Measurements from ENCODE around the gene TRMU.

The TRMU gene

GRCh38 chr22:46369716-46370583 is 34.4 kb downstream of the TRMU start:
- Histone ChIP-seq H3K36me3 (ENCODE audit: insufficient read depth, low read depth, low read length) (no peaks in the 10 kb centered on the region), H3K4me1 (ENCODE audit: insufficient read depth, low read length) (no peaks in the 10 kb centered on the region), H3K4me3 (ENCODE audit: low read length) (no peak overlapping the region), H3K9ac (ENCODE audit: low read depth, low read length) (no peak overlapping the region), H3K27me3 (ENCODE audit: insufficient read depth, low read length) (no peaks in the 10 kb centered on the region), H3K27ac (ENCODE audit: low read length) (no peak overlapping the region), H3K9me3 (ENCODE audit: insufficient read depth, low read depth, low read length) (no peaks in the 10 kb centered on the region)

- no peak overlapping the region for H3K27ac ChIP-seq (ENCODE audit: low read length)
- H3K4me1 ChIP-seq (ENCODE audit: insufficient read depth, low read length): no peaks in the 10 kb centered on the region
- no peaks in the 10 kb centered on the region for H3K27me3 ChIP-seq (ENCODE audit: insufficient read depth, low read length)
- no peak overlapping the region for H3K9ac ChIP-seq (ENCODE audit: low read depth, low read length)
- H3K36me3 ChIP-seq (ENCODE audit: insufficient read depth, low read depth, low read length): 0 out of 2 replicates have a peak, but pooled peaks cover under 1% of the 10 kb centered on the region
- H3K9me3 ChIP-seq (ENCODE audit: insufficient read depth, low read depth, low read length): 0 out of 2 replicates have a peak, but pooled peaks cover 3% of the 10 kb centered on the region
- H3K4me3 ChIP-seq (ENCODE audit: low read length): no peak overlapping the region
These were observed 35.2 kb downstream of the TRMU start for GRCh38 chr22:46370584-46371291.

- Histone ChIP-seq H3K9me3 (ENCODE audit: insufficient read depth, low read depth, low read length) (peaks cover 7% of the 10 kb centered on the region; the same call in 1 of the 2 replicates), H3K4me3 (ENCODE audit: low read length) (no peak overlapping the region), H3K27ac (ENCODE audit: low read length) (no peak overlapping the region), H3K4me1 (ENCODE audit: insufficient read depth, low read length) (no peaks in the 10 kb centered on the region), H3K36me3 (ENCODE audit: insufficient read depth, low read depth, low read length) (peaks cover 8% of the 10 kb centered on the region; the same call in 1 of the 2 replicates), H3K9ac (ENCODE audit: low read depth, low read length) (no peak overlapping the region), H3K27me3 (ENCODE audit: insufficient read depth, low read length) (no peaks in the 10 kb centered on the region)
These were observed 36.2 kb downstream of the TRMU start for GRCh38 chr22:46371623-46372226.

- Histone ChIP-seq H3K9ac (ENCODE audit: low read depth, low read length) (no peak overlapping the region), H3K4me3 (ENCODE audit: low read length) (no peak overlapping the region), H3K27ac (ENCODE audit: low read length) (no peak overlapping the region), H3K27me3 (ENCODE audit: insufficient read depth, low read length) (no peaks in the 10 kb centered on the region), H3K36me3 (ENCODE audit: insufficient read depth, low read depth, low read length) (peaks cover 8% of the 10 kb centered on the region; the same call in 1 of the 2 replicates), H3K9me3 (ENCODE audit: insufficient read depth, low read depth, low read length) (peaks cover 7% of the 10 kb centered on the region; the same call in 1 of the 2 replicates), H3K4me1 (ENCODE audit: insufficient read depth, low read length) (peaks cover 7% of the 10 kb centered on the region)
These were observed 37.2 kb downstream of the TRMU start for GRCh38 chr22:46372686-46373085.

GRCh38 chr22:46373159-46373558 is 37.6 kb downstream of the TRMU start:
- Histone ChIP-seq H3K4me3 (ENCODE audit: low read length) (no peak overlapping the region), H3K4me1 (ENCODE audit: insufficient read depth, low read length) (peaks cover 11% of the 10 kb centered on the region), H3K9me3 (ENCODE audit: insufficient read depth, low read depth, low read length) (peaks cover 7% of the 10 kb centered on the region; the same call in 1 of the 2 replicates), H3K36me3 (ENCODE audit: insufficient read depth, low read depth, low read length) (peaks cover 8% of the 10 kb centered on the region; the same call in 1 of the 2 replicates), H3K27me3 (ENCODE audit: insufficient read depth, low read length) (no peaks in the 10 kb centered on the region), H3K9ac (ENCODE audit: low read depth, low read length) (no peak overlapping the region), H3K27ac (ENCODE audit: low read length) (no peak overlapping the region)

- Histone ChIP-seq H3K4me1 (ENCODE audit: insufficient read depth, low read length) (peaks cover 19% of the 10 kb centered on the region), H3K9ac (ENCODE audit: low read depth, low read length) (no peak overlapping the region), H3K27me3 (ENCODE audit: insufficient read depth, low read length) (no peaks in the 10 kb centered on the region), H3K36me3 (ENCODE audit: insufficient read depth, low read depth, low read length) (peaks cover 8% of the 10 kb centered on the region; the same call in 1 of the 2 replicates), H3K27ac (ENCODE audit: low read length) (no peak overlapping the region), H3K4me3 (ENCODE audit: low read length) (no peak overlapping the region), H3K9me3 (ENCODE audit: insufficient read depth, low read depth, low read length) (peaks cover 7% of the 10 kb centered on the region; the same call in 1 of the 2 replicates)
These were observed 38.6 kb downstream of the TRMU start for GRCh38 chr22:46373921-46374662.

- H3K27me3 ChIP-seq (ENCODE audit: insufficient read depth, low read length): no peaks in the 10 kb centered on the region; the same call in 1 of the 2 replicates
- H3K36me3 ChIP-seq (ENCODE audit: insufficient read depth, low read depth, low read length): peaks cover 8% of the 10 kb centered on the region; the same call in 1 of the 2 replicates
- no peak overlapping the region for H3K27ac ChIP-seq (ENCODE audit: low read length)
These were observed 39.4 kb downstream of the TRMU start for GRCh38 chr22:46374663-46375474.

GRCh38 chr22:46376111-46376510 is 40.6 kb downstream of the TRMU start:
- Histone ChIP-seq H3K9me3 (ENCODE audit: insufficient read depth, low read depth, low read length) (peaks cover 7% of the 10 kb centered on the region; the same call in 1 of the 2 replicates), H3K27me3 (ENCODE audit: insufficient read depth, low read length) (no peaks in the 10 kb centered on the region; the same call in 1 of the 2 replicates), H3K4me3 (ENCODE audit: low read length) (no peak overlapping the region), H3K9ac (ENCODE audit: low read depth, low read length) (no peak overlapping the region), H3K27ac (ENCODE audit: low read length) (no peak overlapping the region), H3K4me1 (ENCODE audit: insufficient read depth, low read length) (peaks cover 25% of the 10 kb centered on the region), H3K36me3 (ENCODE audit: insufficient read depth, low read depth, low read length) (peaks cover 8% of the 10 kb centered on the region; the same call in 1 of the 2 replicates)

More at GRCh38 chr22:46374663-46375474, 39.4 kb downstream of the TRMU start:
- Histone ChIP-seq H3K4me3 (ENCODE audit: low read length) (no peak overlapping the region), H3K9ac (ENCODE audit: low read depth, low read length) (no peak overlapping the region), H3K9me3 (ENCODE audit: insufficient read depth, low read depth, low read length) (peaks cover 7% of the 10 kb centered on the region; the same call in 1 of the 2 replicates), H3K4me1 (ENCODE audit: insufficient read depth, low read length) (peaks cover 24% of the 10 kb centered on the region)

GRCh38 chr22:46376908-46377524 is 41.5 kb downstream of the TRMU start:
- no peaks in the 10 kb centered on the region; the same call in 1 of the 2 replicates for H3K27me3 ChIP-seq (ENCODE audit: insufficient read depth, low read length)
- H3K27ac ChIP-seq (ENCODE audit: low read length): no peak overlapping the region
- H3K4me1 ChIP-seq (ENCODE audit: insufficient read depth, low read length): peaks cover 25% of the 10 kb centered on the region
- no peak overlapping the region for H3K4me3 ChIP-seq (ENCODE audit: low read length)
- H3K36me3 ChIP-seq (ENCODE audit: insufficient read depth, low read depth, low read length): peaks cover 8% of the 10 kb centered on the region; the same call in 1 of the 2 replicates
- no peak overlapping the region for H3K9ac ChIP-seq (ENCODE audit: low read depth, low read length)
- peaks cover 7% of the 10 kb centered on the region; the same call in 1 of the 2 replicates for H3K9me3 ChIP-seq (ENCODE audit: insufficient read depth, low read depth, low read length)

Data from iPS-20b (cell line).